Endothelial cell of umbilical vein (primary cell): ENCODE measurements around the gene EPAS1. TPM values are rescaled to one million over a fixed set of nuclear protein-coding genes. Genes with fewer than 3 reads are reported as not detected.
A peak's percentile ranks its signal among the peaks of the same experiment; 100 is the strongest.

ENCODE experiments used
- BruUV-seq: library from RNA; stranded (reverse); fragments of 400-500 nt; replicated peaks from 2 replicates; lab custom pipeline; 2021; lab: Mats Ljungman, UMichigan
- CTCF ChIA-PET: fragments of 300-600, 350-600 bp; sonication (Branson Sonifier 250); formaldehyde crosslinking; loops from one replicate; lab custom pipeline; 2021; ENCODE audit warnings: antibody characterized with exemption, inconsistent platforms; lab: Charles Lee
- POLR2A ChIA-PET: fragments of 300-600, 350-600 bp; sonication (Branson Sonifier 250); formaldehyde crosslinking; loops from one replicate; lab custom pipeline; 2021; ENCODE audit warnings: antibody characterized with exemption, inconsistent platforms; lab: Charles Lee
- DNase-seq: peaks from one replicate; pipeline ENCODE4 v3.0.0-alpha.2; 2011; ENCODE audit warnings: low read depth, low spot score
- FAIRE-seq: peaks from 2 replicates; lab custom pipeline; 2011; peaks lifted over from hg19 to GRCh38; lab: Jason Lieb, UNC
- H2AFZ ChIP-seq: 2 replicates; pipeline ENCODE4 v1.6.0; 2012; ENCODE audit warnings: low read depth, low read length, control low read depth, inconsistent platforms
- H3K27ac ChIP-seq: 2 replicates; pipeline ENCODE4 v1.5.1; 2011; ENCODE audit warnings: low read depth, mild to moderate bottlenecking, control low read depth, low read length, moderate library complexity; ENCODE audit not compliant: insufficient read depth
- H3K27me3 ChIP-seq, 2 experiments: 2 replicates each; pipeline versions ENCODE4 v1.6.0 to v1.6.1; 2011; ENCODE audit warnings: low read length in 2 of 2, mixed read lengths in 1 of 2; ENCODE audit not compliant: control insufficient read depth in 2 of 2, insufficient read depth in 2 of 2
- H3K36me3 ChIP-seq, 2 experiments: 2 replicates in 1 of 2; 3 replicates in 1 of 2; pipeline ENCODE4 v1.5.1; 2011; ENCODE audit warnings: low read length in 2 of 2, mild to moderate bottlenecking in 1 of 2, moderate library complexity in 1 of 2; ENCODE audit not compliant: control insufficient read depth in 2 of 2, insufficient read depth in 2 of 2; ENCODE audit errors: extremely low read depth in 1 of 2
- H3K4me1 ChIP-seq: 3 replicates; pipeline ENCODE4 v1.5.1; 2011; ENCODE audit warnings: mild to moderate bottlenecking, low read length; ENCODE audit not compliant: control insufficient read depth, insufficient read depth; ENCODE audit errors: extremely low read depth
- H3K4me2 ChIP-seq: 2 replicates; pipeline ENCODE4 v1.6.1; 2011; ENCODE audit warnings: low read length, control low read depth, mixed read lengths; ENCODE audit not compliant: insufficient read depth
- H3K4me3 ChIP-seq, 3 experiments: fragments of 200-600 bp in 1 of 3; sonication (generic), shearing (Covaris generic) in 1 of 3; replicated peaks in 1 of 3; 2 replicates each; pipeline ENCODE4 v1.5.1; 2011 to 2016; ENCODE audit warnings: control low read depth in 3 of 3, low read length in 3 of 3, mild to moderate bottlenecking in 2 of 3, inconsistent platforms in 1 of 3, low read depth in 1 of 3, moderate library complexity in 1 of 3; ENCODE audit not compliant: insufficient read depth in 1 of 3
- H3K79me2 ChIP-seq: 2 replicates; pipeline ENCODE4 v1.6.0; 2012; ENCODE audit warnings: low read length, inconsistent platforms; ENCODE audit not compliant: control insufficient read depth, insufficient read depth
- H3K9ac ChIP-seq: replicated peaks from 2 replicates; pipeline ENCODE3; 2011; ENCODE audit warnings: low read length, control low read depth; ENCODE audit not compliant: insufficient read depth; ENCODE audit errors: extremely low read depth
- H3K9me1 ChIP-seq: replicated peaks from 3 replicates; pipeline ENCODE4 v1.6.0; 2011; ENCODE audit warnings: mild to moderate bottlenecking, low read length; ENCODE audit not compliant: control insufficient read depth, insufficient read depth; ENCODE audit errors: extremely low read depth
- H3K9me3 ChIP-seq: replicated peaks from 2 replicates; pipeline ENCODE4 v1.5.1; 2012; ENCODE audit warnings: low read length, inconsistent platforms; ENCODE audit not compliant: control insufficient read depth, insufficient read depth
- H4K20me1 ChIP-seq: replicated peaks from 2 replicates; pipeline ENCODE3; 2011; ENCODE audit warnings: mild to moderate bottlenecking, low read length; ENCODE audit not compliant: control insufficient read depth, insufficient read depth; ENCODE audit errors: extremely low read depth
- CTCF ChIP-seq, 2 donors: IDR thresholded peaks; 1 replicate in 1 of 2; 2 replicates in 1 of 2; pipeline ENCODE4 v1.5.1; 2011; ENCODE audit warnings: low read length in 2 of 2, mild to moderate bottlenecking in 2 of 2, moderate library complexity in 2 of 2, control low read depth in 1 of 2, inconsistent platforms in 1 of 2, low read depth in 1 of 2; ENCODE audit not compliant: insufficient read depth in 1 of 2; ENCODE audit errors: extremely low read depth in 1 of 2
- FOS ChIP-seq: IDR thresholded peaks from 2 replicates; pipeline ENCODE4 v1.6.1; 2011; ENCODE audit warnings: mild to moderate bottlenecking, low read length, moderate library complexity, borderline replicate concordance; ENCODE audit not compliant: insufficient read depth
- JUN ChIP-seq: IDR thresholded peaks from 2 replicates; pipeline ENCODE4 v1.6.1; 2011; ENCODE audit warnings: borderline replicate concordance, low read depth; ENCODE audit not compliant: insufficient read length, insufficient read depth
- dilution Hi-C: fragments of 300-500 bp; cut with MboI; formaldehyde crosslinking; loops from one replicate; pipeline ENCODE4 v1.15.0; 2019; ENCODE audit warnings: low sequenced_read_pairs; ENCODE audit not compliant: extremely low pct_ligation_motif_present
- intact Hi-C: fragments of 100-400 bp; cut with micrococcal nuclease; formaldehyde crosslinking; loops from one replicate; pipeline ENCODE4 v1.10.0; 2022
- polyA plus RNA-seq, 4 experiments: library from polyadenylated mRNA; depleted of rRNA in 3 of 4; stranded (reverse) in 3 of 4; unstranded in 1 of 4; fragments of >200 nt; gene quantifications; 2 replicates each; pipeline versions ENCODE4 v1.2.1 to v1.2.3, GENCODE V29; 2011 to 2012; ENCODE audit warnings: missing spikeins in 1 of 4
- total RNA-seq: library from RNA; stranded (reverse); gene quantifications from 2 replicates; pipeline ENCODE4 v1.2.3, GENCODE V29; 2021

The EPAS1 gene
- total and polyA plus RNA-seq, 2 donors (not counting 3 experiments of a cell fraction or from before 2014, with no cell fraction given), result 229 to 374 TPM

GRCh38 chr2:46363535-46364170 is 66.4 kb downstream of the EPAS1 start:
- no peaks in the 10 kb centered on the region for H4K20me1 ChIP-seq
- POLR2A ChIA-PET, result interaction anchor here (1.2 kb wide), 1 partner anchor 66 kb away, joined by 3 read pairs; the partner anchor contains the start of gene EPAS1
- H3K27me3 ChIP-seq, result no peaks in the 10 kb centered on the region
- no peaks in the 10 kb centered on the region for H3K9me3 ChIP-seq
- peak; percentile 80 for FAIRE-seq
- dilution Hi-C loops, result no loop called here
- H3K36me3 ChIP-seq, result peaks cover 23 to 44% of the 10 kb centered on the region in 2 experiments
- no peak for TF ChIP-seq CTCF (IDR thresholded peaks at IDR 0.05; ENCODE audit: extremely low read depth in 1 of 2, insufficient read depth in 1 of 2, low read depth in 1 of 2, low read length in 2 of 2)
- TF ChIP-seq FOS, result peak; percentile 82
- peak; percentile 39 for TF ChIP-seq JUN
- intact Hi-C loops, result no loop called here
- no peaks in the 10 kb centered on the region for H3K9me1 ChIP-seq
- H3K4me3 ChIP-seq, result no peak overlapping the region
- H3K27ac ChIP-seq, result peak overlapping the region; percentile 25
- H3K4me1 ChIP-seq, result peaks cover 24% of the 10 kb centered on the region
- peak overlapping the region; percentile 8 for H3K9ac ChIP-seq
- BruUV-seq, result no TSS peak
- peak overlapping the region; percentile 49 for H3K4me2 ChIP-seq
- H2AFZ ChIP-seq, result no peak overlapping the region
- peak; percentile 69 for DNase-seq
- H3K79me2 ChIP-seq, result no peaks in the 10 kb centered on the region
- CTCF ChIA-PET, result interaction anchor here (0.7 to 3.0 kb wide), 19 partner anchors 11 to 371 kb away, joined by 3 to 31 read pairs (median 5); partner anchors contain the start of gene EPAS1
